AG20443 (cell line): ENCODE results near the gene SFMBT2.
"Not testable (repeated sequence)": the region's sequence is repeated elsewhere in the genome, so short reads cannot be mapped to it uniquely, and the experiment has no call there.

Source experiments
- DNase-seq: peaks from one replicate; pipeline ENCODE4 v3.0.0; 2012; ENCODE audit warnings: low spot score, mixed read lengths

SFMBT2 gene

GRCh38 chr10:7184660-7185366 lies 226.0 kb downstream of the SFMBT2 start:
- DNase-seq = no peak

GRCh38 chr10:7184116-7184515 lies 226.7 kb downstream of the SFMBT2 start:
- not testable (repeated sequence) for DNase-seq

- not testable (repeated sequence) for DNase-seq
Observed at GRCh38 chr10:7182327-7182726, 228.5 kb downstream of the SFMBT2 start.

DNA sequence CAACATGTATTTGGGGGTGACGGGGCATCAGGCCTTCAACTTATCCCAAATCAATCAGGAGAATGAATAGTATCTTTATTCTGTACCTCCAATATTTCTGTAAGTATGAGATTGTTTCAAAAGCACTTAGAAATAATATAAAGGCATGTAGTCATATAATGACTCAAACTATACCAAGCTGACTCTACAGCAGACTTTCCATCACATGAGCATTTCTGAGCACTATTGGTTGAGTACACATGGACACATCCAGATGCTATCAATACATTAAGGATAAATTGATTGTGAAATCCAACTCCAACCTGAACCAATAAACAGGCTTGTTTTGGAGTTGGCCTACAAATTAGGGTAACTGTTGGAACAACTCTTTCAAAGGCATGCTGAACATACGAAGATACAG lies 229.4 kb downstream of the SFMBT2 start:
- no peak for DNase-seq

GRCh38 chr10:7179536-7179935 lies 231.3 kb downstream of the SFMBT2 start:
- no peak for DNase-seq

GRCh38 chr10:7173948-7174347 lies 236.9 kb downstream of the SFMBT2 start:
- no peak for DNase-seq

DNA sequence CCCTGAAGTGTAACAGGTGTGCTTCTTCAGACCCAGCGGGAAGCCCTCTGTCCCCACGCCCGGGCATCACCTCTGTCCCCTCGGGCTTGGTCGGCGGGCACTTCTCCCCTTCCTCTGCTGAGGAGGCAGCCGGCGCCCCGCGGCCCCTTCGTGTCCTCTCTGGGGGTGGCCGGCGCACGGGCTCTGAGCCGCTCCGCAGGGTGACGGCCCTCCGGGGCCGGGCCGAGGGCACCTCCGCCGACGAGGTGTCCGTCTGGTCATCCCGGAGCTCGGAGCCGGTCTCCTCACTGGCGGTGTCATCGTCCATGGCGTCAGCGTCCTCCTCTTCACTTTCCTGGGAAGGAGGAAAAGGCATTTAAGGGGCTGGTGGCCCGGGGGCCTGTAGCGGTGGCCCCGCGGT lies 239.0 kb downstream of the SFMBT2 start:
- no peak for DNase-seq

DNA sequence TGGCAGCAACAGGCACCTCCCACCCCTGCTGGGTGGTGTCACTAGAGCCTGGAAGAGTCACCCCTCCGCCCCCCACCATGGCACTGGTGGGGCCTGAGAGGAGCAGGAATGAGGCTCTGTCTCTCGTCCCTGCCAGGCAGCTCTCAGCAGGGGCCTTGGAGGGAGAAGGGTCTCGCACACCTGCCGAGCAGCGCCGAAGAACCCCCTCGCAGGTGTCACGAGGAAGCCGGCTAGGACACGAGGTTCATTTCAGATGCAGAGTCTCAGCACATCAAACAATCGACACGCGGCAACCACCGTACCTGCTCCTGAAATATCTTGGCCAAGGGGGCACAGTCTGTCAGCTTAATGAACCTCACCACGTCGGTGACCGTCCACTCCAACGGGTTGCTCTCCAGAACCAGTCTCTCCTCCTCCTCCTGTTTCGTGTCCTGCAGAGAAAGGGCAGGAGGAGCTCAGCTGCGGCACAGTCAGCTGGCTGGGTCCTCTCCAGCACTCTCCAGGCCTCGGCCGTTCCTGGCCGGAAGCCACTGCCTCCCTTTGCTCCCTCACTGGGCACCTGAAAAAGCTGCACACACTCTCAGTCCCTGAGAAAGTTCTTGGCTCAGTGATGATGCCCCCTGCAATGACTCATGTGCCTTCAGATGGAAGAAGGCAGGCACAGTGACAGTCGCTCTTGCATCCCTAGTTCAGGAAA lies 240.1 kb downstream of the SFMBT2 start:
- no peak for DNase-seq

DNA sequence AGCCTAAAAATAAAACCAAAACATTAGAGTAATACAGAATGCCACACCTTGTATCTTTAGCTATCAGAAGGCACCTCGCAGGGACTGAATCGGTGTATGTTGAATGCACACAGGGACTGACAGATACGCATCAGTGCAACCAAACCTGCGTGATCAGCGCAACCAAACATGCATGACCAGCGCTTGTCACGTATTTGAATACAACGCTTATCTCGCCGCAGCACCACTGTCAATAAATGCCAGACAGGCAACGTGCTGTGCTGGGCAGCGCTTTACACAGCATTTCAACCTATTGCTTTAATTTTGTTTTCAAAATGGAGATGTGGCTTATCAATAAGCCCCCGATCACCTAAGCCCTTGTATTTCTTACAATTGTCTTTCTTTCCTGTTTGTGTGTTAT lies 242.4 kb downstream of the SFMBT2 start:
- DNase-seq = no peak

- DNase-seq = no peak
Observed at GRCh38 chr10:7165500-7166177, 245.2 kb downstream of the SFMBT2 start.

DNA sequence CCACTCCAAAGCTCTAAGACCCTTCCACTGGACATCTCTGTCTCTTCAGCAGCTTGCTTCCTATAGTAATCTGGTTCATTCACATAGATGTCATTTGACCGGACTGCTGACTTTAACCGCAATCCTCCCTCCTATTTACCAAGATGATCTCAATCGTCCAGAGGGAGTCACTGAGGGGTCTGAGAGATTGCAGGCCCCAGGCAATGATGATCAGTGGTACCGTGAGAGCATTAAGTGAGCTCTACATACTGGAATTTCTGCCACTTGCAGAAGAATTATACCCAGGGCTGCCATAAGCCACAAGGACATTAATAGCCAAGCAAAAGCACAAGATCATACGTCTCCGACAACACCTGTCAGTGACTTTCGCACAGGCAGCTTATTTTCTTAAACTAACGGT lies 245.9 kb downstream of the SFMBT2 start:
- DNase-seq = no peak

DNA sequence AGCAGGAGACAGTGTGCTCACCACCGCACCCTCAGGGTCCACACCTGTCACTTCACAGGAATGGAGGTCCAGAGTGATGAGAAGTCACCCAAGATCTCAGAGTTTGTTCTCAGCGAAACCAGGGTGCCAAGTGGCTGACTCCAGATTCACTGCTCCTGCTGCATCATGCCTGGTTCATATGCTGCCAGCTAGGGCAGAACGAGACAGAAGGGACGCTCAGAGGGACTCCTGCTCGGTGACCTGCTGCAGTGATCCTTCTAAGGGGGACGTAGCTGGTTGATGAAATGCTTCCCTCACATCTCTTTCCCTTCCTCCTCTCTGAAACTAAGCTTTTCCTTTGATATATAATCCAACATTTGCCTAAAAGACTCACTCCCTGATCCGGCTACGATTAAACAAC lies 248.5 kb downstream of the SFMBT2 start:
- no peak for DNase-seq

DNA sequence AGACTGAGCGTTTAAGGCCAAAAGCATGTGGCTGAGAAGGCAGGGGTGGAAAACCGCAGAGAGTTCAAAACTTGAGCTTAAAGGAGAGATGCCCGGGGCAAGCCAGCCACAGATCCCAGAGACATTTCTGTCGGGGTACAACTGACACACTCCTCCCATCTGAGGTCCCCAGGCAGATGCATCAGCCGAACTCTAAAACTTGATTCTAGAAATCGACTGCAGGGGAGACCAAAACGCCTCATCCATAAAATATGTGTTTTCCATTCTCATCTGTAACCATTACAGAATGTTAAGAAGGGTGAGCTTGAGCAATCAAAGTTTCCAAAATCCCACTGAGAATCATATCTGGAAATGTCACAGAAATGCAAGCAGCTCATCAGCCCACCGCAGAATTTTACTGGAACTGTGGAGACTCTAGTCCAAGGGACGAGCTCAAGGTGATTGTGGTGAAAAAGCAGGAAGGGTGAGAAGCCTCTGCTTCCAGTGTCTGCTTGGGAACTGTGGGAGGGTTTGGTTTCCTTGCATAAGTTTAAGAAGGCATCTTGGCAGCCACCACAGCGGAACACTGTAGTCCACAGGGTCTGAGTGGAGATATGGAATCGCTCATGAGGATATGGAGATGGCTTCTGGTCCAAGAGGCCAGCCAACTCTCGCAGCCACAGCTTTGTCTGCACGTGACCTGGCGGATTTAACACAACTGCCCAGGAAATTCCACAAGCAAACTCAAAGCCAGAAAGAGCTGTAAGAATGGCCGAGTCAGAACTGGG lies 249.2 kb downstream of the SFMBT2 start:
- DNase-seq = no peak

- DNase-seq = no peak
Observed at GRCh38 chr10:7159928-7160327, 250.9 kb downstream of the SFMBT2 start.

- no peak for DNase-seq
Observed at GRCh38 chr10:7159517-7159916, 251.3 kb downstream of the SFMBT2 start.

DNA sequence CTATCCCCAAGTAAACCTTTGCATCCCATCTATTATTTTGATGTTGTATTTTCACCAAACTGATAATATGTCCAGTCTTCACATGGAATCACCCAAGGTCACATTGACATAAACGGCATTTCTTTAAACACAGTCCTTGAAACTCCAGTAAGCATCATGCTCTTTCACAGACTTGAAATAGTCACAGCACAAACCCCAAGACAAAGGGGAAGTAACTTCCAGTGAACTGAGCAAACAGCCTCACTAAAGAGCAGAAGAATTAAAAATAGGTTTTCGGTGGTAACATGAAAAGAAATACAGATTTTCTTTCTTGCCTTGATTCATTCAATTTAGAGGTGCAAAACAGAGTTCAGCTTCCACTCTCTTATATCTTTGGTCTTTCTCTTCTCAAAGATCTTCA lies 253.7 kb downstream of the SFMBT2 start:
- no peak for DNase-seq

DNA sequence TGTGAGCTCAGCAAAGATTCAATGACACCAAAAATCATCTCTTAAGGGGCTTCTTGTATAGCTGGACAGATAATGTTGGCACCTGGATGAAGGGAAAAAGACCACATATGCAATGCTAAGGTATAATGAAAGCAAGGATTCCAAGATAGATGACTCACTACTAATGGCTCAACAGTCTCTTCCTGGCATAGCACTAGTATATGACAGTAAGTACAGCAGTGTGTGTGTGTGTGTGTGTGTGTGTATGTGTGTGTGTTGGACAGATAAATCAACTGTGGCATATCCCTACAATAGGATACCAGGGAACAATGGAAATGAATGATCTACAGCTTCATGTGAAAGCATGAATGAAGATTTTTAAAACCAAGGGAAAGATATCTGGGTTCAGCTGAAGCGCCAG lies 257.1 kb downstream of the SFMBT2 start:
- DNase-seq = no peak

- DNase-seq = no peak
Observed at GRCh38 chr10:7152982-7153381, 257.9 kb downstream of the SFMBT2 start.

- no peak for DNase-seq
Observed at GRCh38 chr10:7152341-7152740, 258.5 kb downstream of the SFMBT2 start.

GRCh38 chr10:7151538-7151937 lies 259.3 kb downstream of the SFMBT2 start:
- no peak for DNase-seq

GRCh38 chr10:7150349-7150748 lies 260.5 kb downstream of the SFMBT2 start:
- no peak for DNase-seq

GRCh38 chr10:7146189-7146588 lies 264.6 kb downstream of the SFMBT2 start:
- DNase-seq = no peak

GRCh38 chr10:7136016-7136415 lies 274.8 kb downstream of the SFMBT2 start:
- DNase-seq = no peak
